CD4-positive, alpha-beta T cell treated with Interleukin-12 subunit alpha and Interleukin-12 subunit beta, for 1 hour (primary cell): ENCODE results near the gene MAPKAP1.

Experiments
- DNase-seq: peaks from one replicate; pipeline ENCODE4 v3.0.0-alpha.2; 2020

MAPKAP1 gene

DNA sequence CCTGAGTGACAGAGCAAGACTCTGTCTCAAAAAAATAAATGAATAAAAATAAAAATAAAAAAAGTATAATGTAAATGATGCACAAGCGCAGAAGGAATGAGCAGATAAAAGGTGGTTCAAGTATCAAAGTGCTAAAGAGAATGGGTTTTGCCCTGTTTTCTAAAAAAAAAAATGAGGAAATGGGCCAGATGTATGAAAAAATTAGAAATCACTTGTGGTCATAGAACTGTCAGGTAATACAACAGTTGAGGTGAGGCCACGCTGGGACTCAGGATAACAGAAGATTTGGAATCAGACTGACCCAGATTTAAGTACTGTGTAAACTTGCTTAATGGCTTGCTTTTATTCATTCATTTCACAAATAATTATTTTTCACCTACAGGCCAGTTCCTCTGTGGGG lies 69.8 kb downstream of the MAPKAP1 start:
- DNase-seq: no peak

DNA sequence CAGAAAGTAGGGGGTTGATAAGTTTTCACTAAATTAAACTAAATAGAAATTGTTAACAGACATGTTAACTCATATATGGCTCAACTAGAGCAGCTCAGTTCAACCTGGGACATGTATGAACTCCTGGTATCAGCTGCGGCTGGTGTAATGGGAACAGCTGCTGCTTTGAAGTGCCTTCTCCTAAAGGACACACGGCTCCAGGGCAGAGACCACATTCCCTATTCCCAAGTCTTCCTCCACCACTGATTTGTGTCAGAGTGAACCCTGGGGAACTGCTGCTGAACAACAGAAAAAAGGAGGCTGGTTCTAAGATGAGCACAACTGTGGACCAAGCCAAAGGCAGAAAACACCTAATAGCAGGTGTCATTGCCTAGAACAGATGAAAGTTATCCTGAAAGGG lies 71.1 kb downstream of the MAPKAP1 start:
- no peak for DNase-seq

DNA sequence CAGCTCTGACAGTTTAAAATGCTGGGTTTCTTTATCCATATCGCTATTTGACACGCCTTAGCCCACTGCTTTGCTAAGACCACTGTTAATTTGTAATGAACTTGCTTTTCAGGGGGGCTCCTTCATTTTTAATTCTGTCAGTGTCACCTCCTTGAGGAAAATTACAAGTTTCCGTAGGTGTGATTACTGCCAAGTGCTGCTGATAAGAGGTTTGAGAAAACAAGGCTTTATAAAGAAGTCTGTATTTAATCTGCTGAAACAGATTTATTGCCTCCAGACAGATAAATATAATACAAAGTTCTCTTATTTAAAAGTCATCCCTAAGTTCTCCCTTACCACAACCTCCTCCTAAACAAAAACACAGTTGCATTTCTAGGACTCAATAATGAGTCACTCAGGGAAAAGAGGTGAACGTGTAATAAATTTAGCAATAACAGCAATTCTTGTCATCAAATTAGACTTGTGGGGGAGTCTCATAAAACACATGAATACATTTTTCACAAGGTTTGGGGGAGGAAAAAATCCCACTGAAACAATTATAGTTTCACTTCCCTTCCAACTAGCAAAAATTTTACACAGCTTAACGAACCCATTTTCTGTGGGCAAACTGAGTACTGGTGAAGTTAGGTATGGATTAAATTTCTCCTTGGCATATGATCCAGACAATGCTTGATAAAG lies 72.8 kb downstream of the MAPKAP1 start:
- no peak for DNase-seq

- no peak for DNase-seq
Observed at GRCh38 chr9:125633116-125633745, 73.8 kb downstream of the MAPKAP1 start.

GRCh38 chr9:125632321-125633115 lies 74.5 kb downstream of the MAPKAP1 start:
- DNase-seq: no peak

DNA sequence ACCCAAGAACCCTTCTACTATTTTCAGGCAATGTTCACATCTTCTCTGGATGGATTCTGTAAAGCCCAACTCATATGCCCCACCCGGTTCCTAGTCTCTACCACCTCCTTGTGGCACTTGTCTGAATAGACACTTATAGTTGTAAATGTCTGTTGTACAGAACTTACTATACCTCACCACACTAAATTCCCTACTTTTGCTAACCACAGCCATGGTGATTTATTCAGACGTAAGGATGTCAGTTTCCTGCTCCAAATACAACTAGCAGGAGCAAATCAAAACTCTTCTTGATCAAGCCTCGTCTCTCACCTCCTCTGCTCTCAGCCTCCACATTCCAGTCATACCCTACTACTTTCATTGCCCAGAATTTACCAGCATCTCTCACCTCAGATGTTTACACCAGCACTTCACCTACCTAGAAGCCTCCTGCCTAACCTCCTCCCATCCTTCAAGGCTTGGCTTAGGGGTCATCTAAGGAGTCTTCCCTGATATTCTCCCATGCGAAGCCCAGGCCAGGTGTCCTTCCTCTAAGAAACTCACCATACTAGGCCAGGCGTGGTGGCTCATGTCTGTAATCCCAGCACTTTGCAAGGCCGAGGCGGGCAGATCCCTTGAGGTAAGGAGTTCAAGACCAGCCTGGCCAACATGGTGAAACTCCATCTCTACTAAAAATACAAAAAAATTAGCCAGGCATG lies 75.5 kb downstream of the MAPKAP1 start:
- DNase-seq: peak; percentile 34

- no peak for DNase-seq
Observed at GRCh38 chr9:125630436-125630835, 76.6 kb downstream of the MAPKAP1 start.

- DNase-seq: no peak
Observed at GRCh38 chr9:125629446-125629845, 77.6 kb downstream of the MAPKAP1 start.

GRCh38 chr9:125626187-125626586 lies 80.8 kb downstream of the MAPKAP1 start:
- DNase-seq: no peak

DNA sequence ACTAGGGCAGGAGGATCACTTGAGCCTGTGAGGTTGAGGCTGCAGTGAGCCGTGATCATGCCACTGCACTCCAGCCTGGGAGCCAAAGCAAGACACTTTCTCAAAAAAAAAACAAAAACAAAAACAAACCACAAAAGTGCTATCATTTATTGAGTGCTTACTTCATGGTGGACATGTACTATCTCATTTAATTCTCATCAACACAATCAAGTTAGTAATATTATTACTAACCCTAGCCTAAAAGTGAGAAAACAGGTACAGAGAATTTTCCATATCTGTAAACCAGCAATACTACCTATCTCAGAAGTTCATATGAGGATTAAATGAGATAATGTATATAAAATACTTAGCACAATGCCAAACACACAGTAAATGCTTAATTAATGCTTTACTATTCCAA lies 85.8 kb downstream of the MAPKAP1 start:
- no peak for DNase-seq

GRCh38 chr9:125620216-125620615 lies 86.8 kb downstream of the MAPKAP1 start:
- DNase-seq: no peak

- DNase-seq: no peak
Observed at GRCh38 chr9:125617087-125617486, 89.9 kb downstream of the MAPKAP1 start.

DNA sequence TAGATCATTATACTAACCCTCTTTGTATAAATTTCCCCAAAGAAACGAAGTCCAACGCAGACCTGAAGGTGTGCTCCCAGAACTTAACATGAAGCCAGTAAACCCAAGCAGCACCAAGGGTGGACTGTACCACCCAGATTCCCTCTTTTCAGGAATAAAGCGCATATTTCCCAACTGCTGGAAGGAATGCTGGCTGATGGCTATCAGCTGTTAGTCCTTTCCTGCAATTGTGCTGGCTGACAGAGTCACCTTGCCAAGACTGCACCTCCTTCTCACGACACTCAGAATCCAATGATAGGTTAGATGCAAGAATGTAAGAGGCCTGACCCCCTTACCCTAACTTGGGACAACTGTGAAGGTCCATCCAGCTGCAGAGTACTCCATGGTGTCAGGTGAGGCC lies 93.9 kb downstream of the MAPKAP1 start:
- no peak for DNase-seq

GRCh38 chr9:125612616-125613015 lies 94.4 kb downstream of the MAPKAP1 start:
- no peak for DNase-seq

DNA sequence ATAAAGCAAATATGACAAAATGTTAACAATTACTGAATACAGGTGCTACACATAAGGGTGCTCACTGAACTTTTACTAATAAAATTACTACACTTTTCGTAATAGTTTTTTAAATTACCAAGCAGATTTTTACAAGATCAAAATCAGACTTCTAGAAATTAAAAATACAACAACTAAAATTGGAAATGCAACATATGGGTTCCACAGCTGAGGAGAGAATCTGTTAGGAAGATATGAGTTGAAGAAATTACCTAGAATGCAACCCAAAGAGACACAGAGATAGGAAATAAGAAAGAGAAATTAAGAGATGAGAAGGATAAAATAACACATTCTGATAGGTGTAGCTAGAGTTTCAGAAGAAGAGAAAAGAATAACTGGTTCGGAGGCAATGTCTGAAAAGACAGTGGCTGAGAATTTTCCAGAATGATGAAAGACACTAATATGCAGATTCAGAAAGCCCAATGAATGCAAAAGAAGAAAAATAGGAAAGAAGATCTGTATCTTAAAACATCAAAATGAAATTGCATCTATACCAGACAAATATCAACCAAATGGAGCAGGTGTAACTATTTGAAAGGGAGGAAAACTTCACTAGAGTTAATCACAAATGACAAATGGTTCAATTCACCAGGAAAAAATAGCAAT lies 95.8 kb downstream of the MAPKAP1 start:
- no peak for DNase-seq

DNA sequence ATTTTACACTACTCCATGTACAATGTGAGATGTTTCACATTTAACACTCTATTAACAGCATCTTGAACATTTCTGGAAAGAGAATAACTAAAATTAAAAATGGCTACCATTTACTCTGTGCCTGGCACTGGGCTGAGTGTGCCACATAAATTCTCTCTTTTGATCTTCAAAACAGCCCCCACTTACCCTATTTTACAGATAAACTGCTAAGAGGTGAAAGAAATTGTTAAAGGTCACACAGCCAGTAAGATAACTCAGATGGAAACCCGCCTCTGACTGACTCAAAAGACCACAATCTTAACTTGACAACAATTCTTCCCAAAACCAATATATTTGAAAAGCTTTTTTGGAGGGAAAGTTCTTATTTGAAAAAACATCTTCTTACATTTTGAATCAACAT lies 97.3 kb downstream of the MAPKAP1 start:
- no peak for DNase-seq

- DNase-seq: no peak
Observed at GRCh38 chr9:125608489-125609224, 98.4 kb downstream of the MAPKAP1 start.

- DNase-seq: no peak
Observed at GRCh38 chr9:125604196-125604595, 102.8 kb downstream of the MAPKAP1 start.

DNA sequence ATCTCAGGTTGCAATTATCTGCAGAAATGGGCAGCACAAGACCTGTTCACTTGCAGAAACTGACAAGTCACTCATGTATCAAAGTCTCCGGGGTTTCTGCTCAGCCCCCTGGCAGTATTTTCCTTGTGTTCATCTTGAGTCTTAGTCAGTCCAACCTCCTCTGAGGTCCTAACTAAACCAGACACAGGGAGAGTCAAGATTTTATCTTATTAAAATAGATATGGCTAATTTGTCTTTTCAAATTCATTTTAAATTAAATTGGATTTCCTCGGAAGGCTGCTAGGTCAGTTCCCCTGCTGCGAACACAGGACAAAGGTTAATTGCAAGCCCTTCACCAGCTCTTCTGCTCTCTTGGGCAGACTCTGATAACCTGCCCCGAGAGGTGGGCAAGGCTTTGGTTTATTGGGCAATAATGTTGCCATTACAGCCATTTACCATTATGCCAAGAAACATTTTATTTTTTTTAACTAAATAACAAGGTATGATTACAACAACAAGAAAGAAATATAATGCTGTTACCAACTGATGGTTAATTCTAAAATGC lies 103.5 kb downstream of the MAPKAP1 start:
- DNase-seq: no peak

DNA sequence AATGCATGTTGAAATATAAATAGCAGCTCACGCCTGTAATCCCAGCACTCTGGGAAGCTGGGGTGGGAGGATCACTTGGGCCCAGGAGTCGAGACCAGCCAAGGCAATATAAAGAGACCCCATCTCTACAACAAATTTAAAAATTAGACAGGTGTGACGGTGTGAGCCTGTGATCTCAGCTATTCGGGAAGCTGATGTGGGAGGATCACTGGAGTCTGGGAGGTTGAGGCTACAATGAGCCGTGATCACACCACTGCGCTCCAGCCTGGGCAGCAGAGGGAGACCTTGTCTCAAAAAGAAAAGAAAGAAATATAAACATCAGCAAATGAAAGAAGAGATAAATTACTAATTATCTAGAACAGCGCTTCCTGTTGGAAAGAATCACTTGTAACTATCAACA lies 105.0 kb downstream of the MAPKAP1 start:
- no peak for DNase-seq

DNA sequence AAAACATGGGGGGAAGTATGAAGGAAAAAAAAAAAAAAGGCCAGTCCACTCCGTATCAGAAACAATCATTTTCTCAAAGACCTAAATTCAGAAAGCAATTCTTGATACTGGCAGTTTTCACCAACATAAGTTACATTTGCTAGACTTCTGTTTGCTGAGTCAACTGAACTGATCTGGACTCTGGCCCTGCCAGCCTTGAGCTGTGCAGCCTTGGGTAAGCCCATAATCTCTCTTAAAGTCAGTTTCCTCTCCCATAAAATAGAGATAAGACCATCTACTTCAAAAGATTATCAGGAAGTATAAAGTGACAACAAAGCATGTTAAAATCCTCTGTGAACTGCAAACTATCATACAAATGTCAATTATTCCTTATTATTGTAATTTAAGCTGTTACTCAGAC lies 106.8 kb downstream of the MAPKAP1 start:
- no peak for DNase-seq

GRCh38 chr9:125594223-125594610 lies 112.8 kb downstream of the MAPKAP1 start:
- no peak for DNase-seq
